Fibroblast of lung (primary cell): ENCODE results near the gene RGS3. TPM values are rescaled to one million over a fixed set of nuclear protein-coding genes. Genes with fewer than 3 reads are reported as not detected.

ENCODE experiments used
- DNase-seq, 2 donors: peaks; one replicate each; pipeline versions ENCODE4 v3.0.0 to v3.0.0-alpha.2; 2010; ENCODE audit warnings: low read depth in 2 of 2
- H2AFZ ChIP-seq: 2 replicates; pipeline ENCODE4 v1.5.1; 2012; ENCODE audit warnings: low read length, control low read depth, inconsistent platforms
- H3K27ac ChIP-seq: 2 replicates; pipeline ENCODE4 v1.5.1; 2011; ENCODE audit warnings: low read length, control low read depth; ENCODE audit not compliant: insufficient read depth
- H3K27me3 ChIP-seq: 2 replicates; pipeline ENCODE4 v1.5.1; 2011; ENCODE audit warnings: mild to moderate bottlenecking, low read length; ENCODE audit not compliant: control insufficient read depth, insufficient read depth
- H3K36me3 ChIP-seq: 2 replicates; pipeline ENCODE4 v1.5.1; 2011; ENCODE audit warnings: low read length; ENCODE audit not compliant: control insufficient read depth, insufficient read depth
- H3K4me1 ChIP-seq: 2 replicates; pipeline ENCODE4 v1.5.1; 2011; ENCODE audit warnings: low read length; ENCODE audit not compliant: control insufficient read depth, insufficient read depth; ENCODE audit errors: extremely low read depth
- H3K4me2 ChIP-seq: 2 replicates; pipeline ENCODE4 v1.5.1; 2011; ENCODE audit warnings: low read length, control low read depth; ENCODE audit not compliant: insufficient read depth; ENCODE audit errors: extremely low read depth
- H3K4me3 ChIP-seq, 4 experiments: fragments of 200-600 bp in 1 of 4; sonication (generic) in 1 of 4; replicated peaks in 1 of 4; 2 replicates each; pipeline ENCODE4 v1.5.1; 2011 to 2016; ENCODE audit warnings: low read length in 4 of 4, low read depth in 3 of 4, mild to moderate bottlenecking in 3 of 4, control low read depth in 2 of 4, inconsistent platforms in 1 of 4, mixed read lengths in 1 of 4; ENCODE audit not compliant: insufficient read depth in 1 of 4; ENCODE audit errors: control extremely low read depth in 1 of 4
- H3K79me2 ChIP-seq: 2 replicates; pipeline ENCODE4 v1.5.1; 2012; ENCODE audit warnings: mild to moderate bottlenecking, low read length, inconsistent platforms; ENCODE audit not compliant: control insufficient read depth, insufficient read depth
- H3K9ac ChIP-seq: 2 replicates; pipeline ENCODE4 v1.5.1; 2011; ENCODE audit warnings: mild to moderate bottlenecking, low read length, control low read depth; ENCODE audit not compliant: insufficient read depth
- H3K9me3 ChIP-seq: 2 replicates; pipeline ENCODE4 v1.5.1; 2012; ENCODE audit warnings: low read depth, low read length; ENCODE audit not compliant: control insufficient read depth, insufficient read depth
- H4K20me1 ChIP-seq: 2 replicates; pipeline ENCODE4 v1.5.1; 2011; ENCODE audit warnings: low read length; ENCODE audit not compliant: control insufficient read depth, insufficient read depth; ENCODE audit errors: extremely low read depth
- CTCF ChIP-seq, 2 donors: IDR thresholded peaks in 1 of 2; conservative IDR thresholded peaks in 1 of 2; 1 replicate in 1 of 2; 2 replicates in 1 of 2; pipeline ENCODE4 v1.5.1; 2011 to 2012; ENCODE audit warnings: low read length in 2 of 2, control low read depth in 1 of 2, inconsistent platforms in 1 of 2, low read depth in 1 of 2, mild to moderate bottlenecking in 1 of 2
- EZH2 ChIP-seq: IDR thresholded peaks from 2 replicates; pipeline ENCODE4 v1.5.1; 2012; ENCODE audit warnings: low read length, control low read depth, mild to moderate bottlenecking; ENCODE audit errors: missing control alignments
- polyA plus RNA-seq, 2 donors: library from polyadenylated mRNA; depleted of rRNA in 1 of 2; stranded (reverse) in 1 of 2; unstranded in 1 of 2; fragments of >200 nt; gene quantifications; 2 replicates each; pipeline ENCODE4 v1.2.1, GENCODE V29; 2011 to 2012; ENCODE audit warnings: missing spikeins in 1 of 2
- total RNA-seq: library from RNA; depleted of rRNA; stranded (reverse); fragments of >200 nt; gene quantifications from 2 replicates; pipeline ENCODE4 v1.2.1, GENCODE V29; 2014

The RGS3 gene
- total and polyA plus RNA-seq, 2 donors (not counting 1 experiment from before 2014, with no cell fraction given): 48.1 to 74.3 TPM

- Histone ChIP-seq H3K4me1 (peaks cover 8% of the 10 kb centered on the region), H4K20me1 (no peaks in the 10 kb centered on the region), H2AFZ (no peak overlapping the region), H3K27ac (no peak overlapping the region), H3K9me3 (no peaks in the 10 kb centered on the region), H3K27me3 (no peaks in the 10 kb centered on the region), H3K36me3 (peaks cover 2% of the 10 kb centered on the region), H3K4me3 (no peak overlapping the region), H3K9ac (no peak overlapping the region), H3K79me2 (no peaks in the 10 kb centered on the region), H3K4me2 (no peak overlapping the region)
- no peak for TF ChIP-seq EZH2
- no peak for TF ChIP-seq CTCF (conservative IDR thresholded peaks at IDR 0.05 in 1 of 2, IDR thresholded peaks at IDR 0.05 in 1 of 2; ENCODE audit: low read depth in 1 of 2, low read length in 2 of 2)
- DNase-seq: no peak
Observed at GRCh38 chr9:113538701-113539430, 75.3 kb downstream of the RGS3 start.

- Histone ChIP-seq H4K20me1 (no peaks in the 10 kb centered on the region), H2AFZ (no peak overlapping the region), H3K9ac (no peak overlapping the region), H3K27me3 (no peaks in the 10 kb centered on the region), H3K79me2 (no peaks in the 10 kb centered on the region), H3K4me3 (no peak overlapping the region), H3K9me3 (no peaks in the 10 kb centered on the region), H3K4me1 (peaks cover 8% of the 10 kb centered on the region), H3K4me2 (no peak overlapping the region), H3K27ac (no peak overlapping the region), H3K36me3 (peaks cover 2% of the 10 kb centered on the region)
- DNase-seq: no peak
- TF ChIP-seq CTCF (conservative IDR thresholded peaks at IDR 0.05 in 1 of 2, IDR thresholded peaks at IDR 0.05 in 1 of 2; ENCODE audit: low read depth in 1 of 2, low read length in 2 of 2): no peak
- TF ChIP-seq EZH2: no peak
Observed at GRCh38 chr9:113540466-113540865, 76.9 kb downstream of the RGS3 start.

GRCh38 chr9:113541019-113541900 lies 77.7 kb downstream of the RGS3 start:
- Histone ChIP-seq H3K4me1 (peaks cover 4% of the 10 kb centered on the region), H3K79me2 (no peaks in the 10 kb centered on the region), H4K20me1 (no peaks in the 10 kb centered on the region), H3K9ac (no peak overlapping the region), H3K27ac (no peak overlapping the region), H3K4me3 (no peak overlapping the region), H3K9me3 (no peaks in the 10 kb centered on the region), H2AFZ (peak overlapping the region; percentile 20), H3K27me3 (no peaks in the 10 kb centered on the region), H3K4me2 (no peak overlapping the region), H3K36me3 (peaks cover 2% of the 10 kb centered on the region)
- TF ChIP-seq CTCF (conservative IDR thresholded peaks at IDR 0.05 in 1 of 2, IDR thresholded peaks at IDR 0.05 in 1 of 2; ENCODE audit: low read depth in 1 of 2, low read length in 2 of 2) (no peak), EZH2 (no peak)
- DNase-seq: peak; percentile 50 to 59
